Gastrocnemius medialis (tissue), 4 donors: Measurements from ENCODE around the gene GALNS. TPM values are rescaled to one million over a fixed set of nuclear protein-coding genes. Genes with fewer than 3 reads are reported as not detected.

Experiments used
- ATAC-seq, 2 donors: fragments of 150-250 bp; one replicate each; pipeline ENCODE4 v1.9.1; 2016
- DNase-seq, 2 donors: peaks; one replicate each; pipeline ENCODE4 v3.0.0-alpha.2; 2019
- H3K27ac ChIP-seq, 4 donors: fragments of 200-600 bp; sonication (generic); 1 replicate in 1 of 4; 2 replicates in 3 of 4; pipeline ENCODE4 v1.5.1; 2016 to 2018; ENCODE audit warnings: mild to moderate bottlenecking in 2 of 4, moderate library complexity in 1 of 4
- H3K27me3 ChIP-seq, 3 donors: fragments of 200-600 bp; sonication (generic) in 2 of 3; 1 replicate in 1 of 3; 2 replicates in 2 of 3; pipeline versions ENCODE4 v1.5.1 to v1.6.0; 2016 to 2019; ENCODE audit warnings: mild to moderate bottlenecking in 1 of 3, moderate library complexity in 1 of 3
- H3K36me3 ChIP-seq, 2 donors: fragments of 200-600 bp; sonication (generic) in 1 of 2; one replicate each; pipeline ENCODE4 v1.5.1; 2017 to 2018
- H3K4me1 ChIP-seq, 2 donors: fragments of 200-600 bp; sonication (generic) in 1 of 2; one replicate each; pipeline ENCODE4 v1.5.1; 2016 to 2017; ENCODE audit warnings: mild to moderate bottlenecking in 2 of 2
- H3K4me3 ChIP-seq, 4 donors: fragments of 200-600 bp; sonication (generic) in 3 of 4; 1 replicate in 1 of 4; 2 replicates in 3 of 4; pipeline ENCODE4 v1.5.1; 2016 to 2019; ENCODE audit warnings: mild to moderate bottlenecking in 2 of 4
- H3K9me3 ChIP-seq, 3 donors: fragments of 200-600 bp; sonication (generic) in 2 of 3; 1 replicate in 1 of 3; 2 replicates in 2 of 3; pipeline ENCODE4 v1.5.1; 2016 to 2019
- CTCF ChIP-seq, 5 experiments: fragments of 450-650 bp in 3 of 5; fragments of 200-600 bp in 2 of 5; sonication (generic) in 2 of 5; IDR thresholded peaks in 4 of 5; conservative IDR thresholded peaks in 1 of 5; 1 replicate in 4 of 5; 2 replicates in 1 of 5; pipeline ENCODE4 v1.5.1; 2016 to 2019; ENCODE audit warnings: antibody characterized with exemption in 5 of 5, mild to moderate bottlenecking in 3 of 5, moderate library complexity in 3 of 5
- POLR2A ChIP-seq, 2 donors: fragments of 450-650 bp; IDR thresholded peaks; one replicate each; pipeline ENCODE4 v1.6.1; 2017; ENCODE audit warnings: antibody characterized with exemption in 2 of 2, mild to moderate bottlenecking in 2 of 2, moderate library complexity in 2 of 2
- in situ Hi-C, 4 donors: fragments of 200-750 bp; cut with MboI; loops; one replicate each; pipeline versions ENCODE4 v1.15.0 to v1.8.0; 2017; ENCODE audit warnings: low sequenced_read_pairs in 4 of 4
- intact Hi-C: fragments of 100-400 bp; cut with DNase I; formaldehyde crosslinking; loops from one replicate; pipeline ENCODE4 v1.15.1; 2023; ENCODE audit warnings: low total_unique reads
- total RNA-seq, 4 donors: library from RNA; depleted of rRNA; stranded (reverse); fragments of >200 nt; gene quantifications; one replicate each; pipeline versions ENCODE4 v1.1.0 to v1.2.3, GENCODE V29; 2016

Gene GALNS
- total RNA-seq, 4 donors from 2014 or later = 8.8 to 14.7 (median 10.0) TPM

DNA sequence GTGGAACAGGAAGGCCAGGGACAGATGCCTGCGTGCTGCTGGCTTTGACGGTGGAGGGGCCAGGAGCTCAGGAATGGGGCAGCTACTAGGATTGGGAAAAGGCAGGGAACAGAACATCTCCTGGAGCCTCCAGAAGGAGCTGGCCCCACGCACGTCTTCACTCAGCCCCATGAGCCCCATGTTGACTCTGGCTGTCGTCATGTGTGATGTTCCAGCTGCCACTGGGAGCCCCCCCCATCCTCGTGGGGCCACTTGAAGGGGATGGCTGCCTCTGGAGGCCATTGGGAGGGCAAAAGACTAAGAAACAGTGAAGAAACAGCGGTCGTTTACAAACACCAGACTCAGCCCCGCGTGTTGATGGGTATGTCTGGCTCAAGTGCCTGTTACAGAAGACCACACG lies 26.5 kb downstream of the GALNS start:
- no peak overlapping the region for H3K27ac ChIP-seq
- H3K4me1 ChIP-seq = no peaks in the 10 kb centered on the region
- peaks cover 0 to 4% of the 10 kb centered on the region in 2 donors for H3K36me3 ChIP-seq
- H3K9me3 ChIP-seq = no peaks in the 10 kb centered on the region
- intact Hi-C loops (no loop called here), in situ Hi-C loops (no loop called here)
- no peak for TF ChIP-seq CTCF (IDR thresholded peaks at IDR 0.05 in 4 of 5, conservative IDR thresholded peaks at IDR 0.05 in 1 of 5)
- no peak for TF ChIP-seq POLR2A (IDR thresholded peaks at IDR 0.05)
- DNase-seq = no peak
- no peaks in the 10 kb centered on the region for H3K27me3 ChIP-seq
- ATAC-seq = no peak
- no peak overlapping the region for H3K4me3 ChIP-seq

- intact Hi-C loops = no loop called here
Observed at GRCh38 chr16:88828711-88829110, 28.0 kb downstream of the GALNS start.

DNA sequence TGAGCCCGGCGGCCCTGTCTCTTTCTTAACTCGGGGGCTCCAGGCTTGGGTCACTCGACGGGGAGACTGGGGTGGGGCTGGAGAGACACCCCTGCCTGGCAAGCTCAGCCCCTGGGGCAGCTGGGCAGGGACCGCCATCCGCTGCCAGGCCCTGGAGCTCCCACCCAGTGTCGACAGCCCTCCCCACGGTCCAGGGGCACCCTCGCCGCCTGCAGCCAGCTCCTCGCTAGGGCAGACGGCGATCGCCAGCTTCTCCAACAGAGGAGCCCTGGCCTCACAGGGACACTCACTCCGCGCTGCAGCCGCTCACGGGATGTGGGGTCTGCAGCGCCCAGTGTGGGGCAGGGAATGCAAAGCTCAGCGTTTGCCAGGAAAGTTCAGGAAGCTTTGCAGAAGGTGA lies 29.0 kb downstream of the GALNS start:
- in situ Hi-C loops = no loop called here

More at GRCh38 chr16:88828711-88829110, 28.0 kb downstream of the GALNS start:
- in situ Hi-C loops = no loop called here
- Histone ChIP-seq H3K36me3 (peaks cover 0 to 5% of the 10 kb centered on the region in 2 donors), H3K27ac (no peak overlapping the region), H3K4me3 (no peak overlapping the region), H3K4me1 (no peaks in the 10 kb centered on the region), H3K27me3 (no peaks in the 10 kb centered on the region), H3K9me3 (no peaks in the 10 kb centered on the region)
- ATAC-seq (no peak), DNase-seq (no peak)
- no peak for TF ChIP-seq POLR2A (IDR thresholded peaks at IDR 0.05)
- no peak for TF ChIP-seq CTCF (IDR thresholded peaks at IDR 0.05 in 4 of 5, conservative IDR thresholded peaks at IDR 0.05 in 1 of 5)

DNA sequence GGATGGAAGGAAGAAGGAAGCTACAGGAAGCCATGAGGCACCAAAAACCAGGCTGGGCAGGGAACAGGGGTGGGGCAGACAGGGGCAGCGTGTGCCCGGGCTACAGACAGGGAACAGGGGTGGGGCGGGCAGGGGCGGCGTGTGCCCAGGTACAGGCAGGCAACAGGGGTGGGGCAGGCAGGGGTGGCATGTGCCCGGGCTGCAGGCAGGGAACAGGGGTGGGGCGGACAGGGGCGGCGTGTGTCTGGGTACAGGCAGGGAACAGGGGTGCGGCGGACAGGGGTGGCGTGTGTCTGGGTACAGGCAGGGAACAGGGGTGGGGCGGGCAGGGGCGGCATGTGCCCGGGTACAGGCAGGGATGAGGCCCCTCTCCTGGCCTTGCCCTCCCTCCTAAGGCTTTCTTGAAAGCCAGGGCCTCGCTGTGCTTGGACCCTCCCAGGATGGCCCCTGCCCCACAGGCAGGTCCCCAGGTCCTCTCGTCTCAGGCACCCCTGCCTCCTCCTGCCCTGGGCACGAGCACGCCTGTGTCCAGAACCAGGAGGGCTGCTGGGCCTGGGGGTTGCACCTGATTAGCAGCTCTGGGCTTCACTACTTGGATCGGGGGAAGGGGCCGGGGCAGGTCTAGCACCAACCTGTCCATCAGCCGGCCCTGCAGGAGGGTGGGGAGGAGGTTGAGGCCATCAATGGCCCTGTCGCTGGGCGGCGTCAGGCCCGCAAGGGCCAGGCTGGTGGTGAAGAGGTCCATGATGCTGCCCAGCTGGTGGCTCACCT lies 30.5 kb downstream of the GALNS start:
- in situ Hi-C loops = no loop called here
- peaks cover 0 to 11% of the 10 kb centered on the region in 2 donors for H3K36me3 ChIP-seq
- H3K9me3 ChIP-seq = no peaks in the 10 kb centered on the region

More for the DNA sequence above, 29.0 kb downstream of the GALNS start:
- Histone ChIP-seq H3K36me3 (peaks cover 0 to 5% of the 10 kb centered on the region in 2 donors), H3K27ac (no peak overlapping the region), H3K4me1 (no peaks in the 10 kb centered on the region), H3K4me3 (no peak overlapping the region), H3K27me3 (no peaks in the 10 kb centered on the region), H3K9me3 (no peaks in the 10 kb centered on the region)
- no peak for TF ChIP-seq POLR2A (IDR thresholded peaks at IDR 0.05)
- DNase-seq (no peak), ATAC-seq (no peak)
- intact Hi-C loops = no loop called here

GRCh38 chr16:88825146-88825545 lies 31.6 kb downstream of the GALNS start:
- TF ChIP-seq CTCF (IDR thresholded peaks at IDR 0.05 in 4 of 5, conservative IDR thresholded peaks at IDR 0.05 in 1 of 5) (no peak), POLR2A (IDR thresholded peaks at IDR 0.05) (no peak)
- Histone ChIP-seq H3K27me3 (no peaks in the 10 kb centered on the region), H3K36me3 (peaks cover 0 to 11% of the 10 kb centered on the region in 2 donors), H3K4me1 (no peaks in the 10 kb centered on the region), H3K27ac (no peak overlapping the region), H3K9me3 (no peaks in the 10 kb centered on the region), H3K4me3 (no peak overlapping the region)
- intact Hi-C loops = no loop called here
- in situ Hi-C loops = no loop called here
- DNase-seq = no peak
- ATAC-seq = no peak

More for the DNA sequence above, 30.5 kb downstream of the GALNS start:
- no peak for TF ChIP-seq POLR2A (IDR thresholded peaks at IDR 0.05)
- Histone ChIP-seq H3K27me3 (no peaks in the 10 kb centered on the region), H3K27ac (no peak overlapping the region), H3K4me3 (no peak overlapping the region), H3K4me1 (no peaks in the 10 kb centered on the region)
- intact Hi-C loops = no loop called here
- ATAC-seq = no peak
- DNase-seq = no peak
